ENCODE data around the gene PROK1. TPM values are rescaled to one million over a fixed set of nuclear protein-coding genes. Genes with fewer than 3 reads are reported as not detected.
A peak's percentile ranks its signal among the peaks of the same experiment; 100 is the strongest.

Gene PROK1
- total RNA-seq, 2 donors from 2014 or later = 0.26 to 4.9 TPM

GRCh38 chr1:110425612-110426152 lies 25.3 kb upstream of the PROK1 start:
- H3K4me3 ChIP-seq = no peak overlapping the region
- ATAC-seq (no peak), DNase-seq (peak in 1 of 4 donors; percentile 7)
- H3K4me1 ChIP-seq = no peaks in the 10 kb centered on the region
- no peak overlapping the region for H3K27ac ChIP-seq
- WGBS, 2 donors = 65 to 71% methylated on average over 9 of the region's 9 CpGs
- no peak for TF ChIP-seq POLR2A (IDR thresholded peaks at IDR 0.05)
- TF ChIP-seq CTCF (IDR thresholded peaks at IDR 0.05) = no peak
- intact Hi-C loops (cut with DNase I) = no loop called here
- no peaks in the 10 kb centered on the region for H3K27me3 ChIP-seq
- no peaks in the 10 kb centered on the region for H3K9me3 ChIP-seq
- H3K36me3 ChIP-seq (replicated peaks in 1 of 2; ENCODE audit: insufficient read depth in 1 of 2, low read depth in 2 of 2) = no peaks in the 10 kb centered on the region

- Histone ChIP-seq H3K27ac (no peak overlapping the region), H3K27me3 (no peaks in the 10 kb centered on the region), H3K36me3 (replicated peaks in 1 of 2; ENCODE audit: insufficient read depth in 1 of 2, low read depth in 2 of 2) (no peaks in the 10 kb centered on the region), H3K9me3 (no peaks in the 10 kb centered on the region), H3K4me1 (no peaks in the 10 kb centered on the region), H3K4me3 (no peak overlapping the region)
- no peak for DNase-seq
- ATAC-seq = no peak
- 48 to 49% methylated on average over 4 of the region's 4 CpGs for WGBS, 2 donors
- no peak for TF ChIP-seq POLR2A (IDR thresholded peaks at IDR 0.05)
- TF ChIP-seq CTCF (IDR thresholded peaks at IDR 0.05) = no peak
- intact Hi-C loops (cut with DNase I) = no loop called here
Observed at GRCh38 chr1:110426854-110427253, 24.1 kb upstream of the PROK1 start.

GRCh38 chr1:110428946-110429345 lies 22.0 kb upstream of the PROK1 start:
- no peak overlapping the region for H3K27ac ChIP-seq
- intact Hi-C loops (cut with DNase I) = no loop called here

GRCh38 chr1:110430366-110430765 lies 20.6 kb upstream of the PROK1 start:
- no peaks in the 10 kb centered on the region for H3K9me3 ChIP-seq
- no peak overlapping the region for H3K27ac ChIP-seq
- TF ChIP-seq POLR2A (IDR thresholded peaks at IDR 0.05) = no peak
- TF ChIP-seq CTCF (IDR thresholded peaks at IDR 0.05) = no peak
- intact Hi-C loops (cut with DNase I) = no loop called here
- 39 to 40% methylated on average over 6 of the region's 6 CpGs for WGBS, 2 donors
- H3K27me3 ChIP-seq = no peaks in the 10 kb centered on the region
- H3K36me3 ChIP-seq (replicated peaks in 1 of 2; ENCODE audit: insufficient read depth in 1 of 2, low read depth in 2 of 2) = no peaks in the 10 kb centered on the region
- no peak for ATAC-seq
- no peak overlapping the region for H3K4me3 ChIP-seq
- no peaks in the 10 kb centered on the region for H3K4me1 ChIP-seq
- no peak for DNase-seq

More at GRCh38 chr1:110428946-110429345, 22.0 kb upstream of the PROK1 start:
- no peak for TF ChIP-seq POLR2A (IDR thresholded peaks at IDR 0.05)
- no peak for TF ChIP-seq CTCF (IDR thresholded peaks at IDR 0.05)
- Histone ChIP-seq H3K36me3 (replicated peaks in 1 of 2; ENCODE audit: insufficient read depth in 1 of 2, low read depth in 2 of 2) (no peaks in the 10 kb centered on the region), H3K4me3 (no peak overlapping the region), H3K27me3 (no peaks in the 10 kb centered on the region), H3K9me3 (no peaks in the 10 kb centered on the region), H3K4me1 (no peaks in the 10 kb centered on the region)
- ATAC-seq (no peak), DNase-seq (no peak)
- 45 to 51% methylated on average over 4 of the region's 4 CpGs for WGBS, 2 donors

- ATAC-seq (no peak), DNase-seq (no peak)
- TF ChIP-seq CTCF (IDR thresholded peaks at IDR 0.05) = no peak
- TF ChIP-seq POLR2A (IDR thresholded peaks at IDR 0.05) = no peak
- Histone ChIP-seq H3K4me3 (no peak overlapping the region), H3K36me3 (replicated peaks in 1 of 2; ENCODE audit: insufficient read depth in 1 of 2, low read depth in 2 of 2) (no peaks in the 10 kb centered on the region), H3K27ac (no peak overlapping the region), H3K9me3 (no peaks in the 10 kb centered on the region), H3K4me1 (no peaks in the 10 kb centered on the region), H3K27me3 (no peaks in the 10 kb centered on the region)
- intact Hi-C loops (cut with DNase I) = no loop called here
- 67 to 80% methylated on average over 4 of the region's 4 CpGs for WGBS, 2 donors
Observed at GRCh38 chr1:110430901-110431300, 20.0 kb upstream of the PROK1 start.
